Fibroblast of upper back skin (primary cell): ENCODE results near the gene SPP1.
A peak's percentile ranks its signal among the peaks of the same experiment; 100 is the strongest.

Experiments used
- DNase-seq: peaks from one replicate; pipeline ENCODE4 v3.0.0-alpha.2; 2013

The SPP1 gene

DNA sequence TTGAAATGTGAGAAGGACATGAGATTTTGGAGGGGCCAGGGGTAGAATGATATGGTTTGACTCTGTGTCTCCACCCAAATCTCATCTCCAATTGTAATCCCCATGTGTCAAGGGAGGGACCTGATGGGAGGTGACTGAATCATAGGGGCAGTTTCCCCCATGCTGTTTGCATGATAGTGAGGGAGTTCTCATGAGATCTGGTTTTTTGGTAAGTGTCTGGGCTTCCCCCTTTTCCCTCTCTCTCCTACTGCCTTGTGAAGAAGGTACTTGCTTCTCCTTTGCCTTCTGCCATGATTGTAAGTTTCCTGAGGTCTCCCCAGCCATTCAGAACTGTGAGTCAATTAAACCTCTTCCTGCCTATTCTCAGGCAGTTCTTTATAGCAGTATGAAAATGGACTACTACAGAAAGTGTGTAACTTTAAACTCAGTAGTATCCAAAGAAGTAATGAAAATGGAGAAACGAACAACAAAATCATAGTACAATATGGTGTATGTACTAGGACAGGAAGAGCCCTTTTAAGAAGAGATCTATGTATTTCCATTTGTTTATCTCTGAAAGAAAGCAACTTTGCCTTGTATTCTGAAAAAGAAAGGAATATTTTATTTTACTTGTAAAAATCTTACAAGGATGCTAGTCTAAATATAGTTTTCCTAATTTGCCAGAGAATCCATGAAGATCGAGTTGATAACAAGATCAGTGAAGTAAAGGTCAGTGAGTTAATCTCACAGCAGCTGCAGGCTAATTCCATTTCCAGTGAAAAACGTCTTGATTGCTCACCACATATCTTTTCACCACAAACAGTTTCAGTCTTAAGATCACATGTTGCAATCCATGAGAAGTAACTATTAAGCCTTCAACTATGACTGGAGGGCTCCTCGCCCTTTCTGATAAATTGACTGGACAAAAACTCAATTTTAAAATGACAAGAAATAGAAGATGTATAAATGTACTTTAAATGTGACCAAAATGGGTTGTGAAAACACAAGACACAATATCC lies 52.4 kb downstream of the SPP1 start:
- peak; percentile 88 for DNase-seq

DNA sequence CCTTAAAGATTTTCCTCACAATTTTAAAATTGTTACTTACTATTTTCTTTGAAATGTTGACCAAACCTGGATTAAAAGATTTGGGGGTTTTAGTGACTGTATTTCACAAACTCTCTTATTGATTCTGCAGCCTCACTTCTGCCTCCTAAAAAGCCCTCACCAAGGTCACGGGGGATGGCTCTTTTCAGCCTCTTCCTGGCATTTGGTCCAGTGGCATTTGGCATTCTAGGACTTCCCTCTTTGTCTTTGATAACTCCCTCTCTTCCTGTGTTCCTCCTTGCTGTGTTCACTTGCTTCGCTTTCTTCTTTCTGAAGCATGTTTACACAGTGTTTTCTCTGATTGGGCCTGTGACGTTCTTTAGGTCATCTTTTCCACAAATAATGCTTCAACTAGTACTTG lies 53.4 kb downstream of the SPP1 start:
- no peak for DNase-seq

GRCh38 chr4:88029556-88029955 lies 54.0 kb downstream of the SPP1 start:
- DNase-seq = no peak

- DNase-seq = no peak
These were observed 55.2 kb downstream of the SPP1 start for GRCh38 chr4:88030565-88031310.
